Measurements from ENCODE around the gene ANKRD16. TPM values are rescaled to one million over a fixed set of nuclear protein-coding genes. Genes with fewer than 3 reads are reported as not detected.

ANKRD16 gene
- total RNA-seq, 1 experiment from 2014 or later, result 12.2 TPM

- no peak for TF ChIP-seq ARID4B (CRISPR knock-in tag; IDR thresholded peaks at IDR 0.05; ENCODE audit: borderline replicate concordance)
Measured at GRCh38 chr10:5890452-5890915, 791 bp upstream of the ANKRD16 start (continued).

GRCh38 chr10:5888843-5889623, 660 bp downstream of the ANKRD16 start:
- Mint-ChIP-seq H3K4me1 (peaks cover 28% of the 10 kb centered on the region), H3K36me3 (peaks cover 32% of the 10 kb centered on the region), H3K4me3 (peak overlapping the region; percentile 85), H3K27me3 (ENCODE audit: low read depth) (no peaks in the 10 kb centered on the region), H3K9me3 (no peaks in the 10 kb centered on the region), H3K27ac (peak overlapping the region; percentile 27; the same call in 1 of the 2 replicates)
- peak; percentile 36 for ATAC-seq
- POLR2A ChIA-PET, result interaction anchor here (0.5 to 1.3 kb wide), 5 partner anchors 75 to 412 kb away, joined by 4 to 7 read pairs (median 7); partner anchors contain the start of gene GDI2
- CTCF ChIA-PET, result interaction anchor here (0.6 to 1.8 kb wide), 12 partner anchors 11 to 517 kb away, joined by 3 to 12 read pairs (median 4); partner anchors contain the start of gene GDI2
- no peak for TF ChIP-seq FOXK1 (CRISPR knock-in tag; IDR thresholded peaks at IDR 0.05)
- no peak for TF ChIP-seq ZBTB21 (CRISPR knock-in tag; IDR thresholded peaks at IDR 0.05; ENCODE audit: borderline replicate concordance)
- no peak for TF ChIP-seq PRRX2 (CRISPR knock-in tag; IDR thresholded peaks at IDR 0.05)
- TF ChIP-seq CBFB (CRISPR knock-in tag; IDR thresholded peaks at IDR 0.05; ENCODE audit: low read depth), result 0 out of 2 replicates have a peak, but pooled peaks have one; percentile 41
- TF ChIP-seq RORB (CRISPR knock-in tag; IDR thresholded peaks at IDR 0.05), result no peak
- TF ChIP-seq FOXP4 (CRISPR knock-in tag; IDR thresholded peaks at IDR 0.05), result peak; percentile 57; the same call in 1 of the 2 replicates
- peak; percentile 64; the same call in 1 of the 2 replicates for TF ChIP-seq TEAD1 (CRISPR knock-in tag; IDR thresholded peaks at IDR 0.05)
- peak; percentile 50; the same call in 1 of the 2 replicates for TF ChIP-seq ATF1 (CRISPR knock-in tag; IDR thresholded peaks at IDR 0.05)
- TF ChIP-seq CREB1 (CRISPR knock-in tag; IDR thresholded peaks at IDR 0.05), result 0 out of 2 replicates have a peak, but pooled peaks have one; percentile 24
- TF ChIP-seq E2F1 (CRISPR knock-in tag; IDR thresholded peaks at IDR 0.05), result no peak; the same call in 1 of the 2 replicates
- no peak for TF ChIP-seq PREB (CRISPR knock-in tag; IDR thresholded peaks at IDR 0.05; ENCODE audit: borderline replicate concordance)
- TF ChIP-seq NFE2L1 (CRISPR knock-in tag; IDR thresholded peaks at IDR 0.05), result no peak
- peak; percentile 60 for DNase-seq (ENCODE audit: low spot score)

All from WTC11 (cell line).